Measurements from ENCODE around the gene C18orf63. TPM values are rescaled to one million over a fixed set of nuclear protein-coding genes. Genes with fewer than 3 reads are reported as not detected.

C18orf63 gene
- total RNA-seq, 1 experiment from 2014 or later, result not detected

- CTCF ChIA-PET, result interaction anchor here (0.6 kb wide), 1 partner anchor 26 kb away, joined by 3 read pairs; no protein-coding TSS in a partner anchor
- no TSS peak for BruUV-seq (replicated peaks)
- H3K9ac ChIP-seq (ENCODE audit: low read length), result no peak overlapping the region
Measured at GRCh38 chr18:74399091-74399887, 83.7 kb downstream of the C18orf63 start.

GRCh38 chr18:74400813-74401212 lies 85.2 kb downstream of the C18orf63 start:
- Histone ChIP-seq H3K79me2 (ENCODE audit: low read length) (no peaks in the 10 kb centered on the region), H3K9ac (ENCODE audit: low read length) (no peak overlapping the region), H3K27ac (ENCODE audit: low read length) (no peak overlapping the region), H3K4me2 (ENCODE audit: low read length) (no peak overlapping the region), H3K27me3 (ENCODE audit: low read length) (peaks cover 73% of the 10 kb centered on the region), H3K4me1 (ENCODE audit: insufficient read depth, low read length) (no peaks in the 10 kb centered on the region), H3K36me3 (ENCODE audit: low read depth, low read length) (no peaks in the 10 kb centered on the region), H3K4me3 (ENCODE audit: low read length) (no peak overlapping the region), H4K20me1 (ENCODE audit: low read length) (no peaks in the 10 kb centered on the region), H3F3A (ENCODE audit: low read length, unreplicated experiment) (no peaks in the 10 kb centered on the region), H3K9me2 (replicated peaks; ENCODE audit: low read length) (no peaks in the 10 kb centered on the region), H2AFZ (ENCODE audit: low read length) (no peak overlapping the region), H3K9me3 (ENCODE audit: low read length) (no peaks in the 10 kb centered on the region)
- DNase-seq, result no peak
- CTCF ChIA-PET, result no interaction called here
- intact Hi-C loops (cut with micrococcal nuclease), result no loop called here
- ATAC-seq, result no peak
- TF ChIP-seq EZH2phosphoT487 (IDR thresholded peaks at IDR 0.05; ENCODE audit: borderline replicate concordance, low read length) (no peak), EZH2 (IDR thresholded peaks at IDR 0.05; ENCODE audit: low read length, unreplicated experiment) (no peak), CTCF (conservative IDR thresholded peaks at IDR 0.05; ENCODE audit: low read depth, low read length) (no peak)
- POLR2A ChIA-PET (ENCODE audit: unreplicated experiment), result no interaction called here
- BruUV-seq (replicated peaks), result no TSS peak

More at GRCh38 chr18:74399091-74399887, 83.7 kb downstream of the C18orf63 start:
- Histone ChIP-seq H3K27ac (ENCODE audit: low read length) (no peak overlapping the region), H3K9me2 (replicated peaks; ENCODE audit: low read length) (no peaks in the 10 kb centered on the region), H4K20me1 (ENCODE audit: low read length) (no peaks in the 10 kb centered on the region), H3K9me3 (ENCODE audit: low read length) (no peaks in the 10 kb centered on the region), H3K4me1 (ENCODE audit: insufficient read depth, low read length) (no peaks in the 10 kb centered on the region), H3K79me2 (ENCODE audit: low read length) (no peaks in the 10 kb centered on the region), H3K27me3 (ENCODE audit: low read length) (peaks cover 77% of the 10 kb centered on the region), H3K4me3 (ENCODE audit: low read length) (no peak overlapping the region), H2AFZ (ENCODE audit: low read length) (no peak overlapping the region), H3K36me3 (ENCODE audit: low read depth, low read length) (no peaks in the 10 kb centered on the region), H3F3A (ENCODE audit: low read length, unreplicated experiment) (no peaks in the 10 kb centered on the region), H3K4me2 (ENCODE audit: low read length) (no peak overlapping the region)
- POLR2A ChIA-PET (ENCODE audit: unreplicated experiment), result no interaction called here
- intact Hi-C loops (cut with micrococcal nuclease), result no loop called here
- TF ChIP-seq EZH2phosphoT487 (IDR thresholded peaks at IDR 0.05; ENCODE audit: borderline replicate concordance, low read length) (no peak), EZH2 (IDR thresholded peaks at IDR 0.05; ENCODE audit: low read length, unreplicated experiment) (no peak), CTCF (conservative IDR thresholded peaks at IDR 0.05; ENCODE audit: low read depth, low read length) (no peak)
- no peak for ATAC-seq
- no peak for DNase-seq

- no peak overlapping the region for H3K4me2 ChIP-seq (ENCODE audit: low read length)
- no peak overlapping the region for H3K4me3 ChIP-seq (ENCODE audit: low read length)
- no peak overlapping the region for H2AFZ ChIP-seq (ENCODE audit: low read length)
- BruUV-seq (replicated peaks), result no TSS peak
- H3K9me2 ChIP-seq (replicated peaks; ENCODE audit: low read length), result no peaks in the 10 kb centered on the region
- H3K27ac ChIP-seq (ENCODE audit: low read length), result no peak overlapping the region
- ATAC-seq (no peak), DNase-seq (no peak)
- no peaks in the 10 kb centered on the region for H3K9me3 ChIP-seq (ENCODE audit: low read length)
- no peaks in the 10 kb centered on the region for H3K79me2 ChIP-seq (ENCODE audit: low read length)
- H3K36me3 ChIP-seq (ENCODE audit: low read depth, low read length), result no peaks in the 10 kb centered on the region
- H3K9ac ChIP-seq (ENCODE audit: low read length), result no peak overlapping the region
- ChIA-PET CTCF (no interaction called here), POLR2A (ENCODE audit: unreplicated experiment) (no interaction called here)
- no peaks in the 10 kb centered on the region for H3K4me1 ChIP-seq (ENCODE audit: insufficient read depth, low read length)
- intact Hi-C loops (cut with micrococcal nuclease), result no loop called here
- H4K20me1 ChIP-seq (ENCODE audit: low read length), result no peaks in the 10 kb centered on the region
- peaks cover 74% of the 10 kb centered on the region for H3K27me3 ChIP-seq (ENCODE audit: low read length)
- no peak for TF ChIP-seq EZH2phosphoT487 (IDR thresholded peaks at IDR 0.05; ENCODE audit: borderline replicate concordance, low read length)
- TF ChIP-seq EZH2 (IDR thresholded peaks at IDR 0.05; ENCODE audit: low read length, unreplicated experiment), result no peak
- TF ChIP-seq CTCF (conservative IDR thresholded peaks at IDR 0.05; ENCODE audit: low read depth, low read length), result no peak
- H3F3A ChIP-seq (ENCODE audit: low read length, unreplicated experiment), result no peaks in the 10 kb centered on the region
Measured at GRCh38 chr18:74402806-74403433, 87.3 kb downstream of the C18orf63 start.

Data from PC-3 (cell line).